K562 (cell line): ENCODE data around the gene PIEZO2. TPM values are rescaled to one million over a fixed set of nuclear protein-coding genes. Genes with fewer than 3 reads are reported as not detected.

Experiments used
- ATAC-seq: fragments of 200-7000 bp; cut with Tn5 transposase; 3 replicates; pipeline ENCODE4 v1.9.1; 2020; ENCODE audit warnings: moderate library complexity
- BruUV-seq: library from RNA; stranded (reverse); fragments of 400-500 nt; replicated peaks from 2 replicates; lab custom pipeline; 2021; lab: Mats Ljungman, UMichigan
- CTCF ChIA-PET: fragments of 300-600 bp; formaldehyde crosslinking; extraction: SDS; loops from one replicate; lab custom pipeline; 2021; ENCODE audit warnings: low intra/inter-chr PET ratio; lab: Yijun Ruan, JAX
- POLR2A ChIA-PET: fragments of 300-600, 350-650 bp; sonication (Branson Sonifier 250); formaldehyde crosslinking; extraction: SDS; loops from one replicate; lab custom pipeline; 2021; ENCODE audit warnings: antibody characterized with exemption, inconsistent platforms; lab: Yijun Ruan, JAX
- DNase-seq, 4 experiments: peaks; one replicate each; pipeline versions ENCODE4 v3.0.0 to v3.0.0-alpha.2; 2011 to 2018; ENCODE audit warnings: low spot score in 3 of 4, mixed read lengths in 3 of 4; ENCODE audit errors: extremely low read depth in 1 of 4
- FAIRE-seq: peaks from 2 replicates; lab custom pipeline; 2011; peaks lifted over from hg19 to GRCh38; lab: Jason Lieb, UNC
- H2AFZ ChIP-seq: 2 replicates; pipeline ENCODE4 v1.6.0; 2011; ENCODE audit warnings: low read depth, low read length, control low read depth, inconsistent platforms
- H3K27ac ChIP-seq: fragments of 200-600 bp; 3 replicates; pipeline ENCODE4 v1.8.0; 2011; ENCODE audit warnings: low read depth, mild to moderate bottlenecking, control low read depth, inconsistent platforms, low read length, moderate library complexity, mixed read lengths; ENCODE audit errors: extremely low read depth
- H3K27me3 ChIP-seq, 2 experiments: fragments of 300-600 bp in 1 of 2; 2 replicates in 1 of 2; 3 replicates in 1 of 2; pipeline versions ENCODE4 v1.6.0 to v1.8.0; 2011; ENCODE audit warnings: inconsistent platforms in 2 of 2, low read length in 2 of 2, mild to moderate bottlenecking in 1 of 2, mixed read lengths in 1 of 2, moderate library complexity in 1 of 2; ENCODE audit not compliant: control insufficient read depth in 2 of 2, insufficient read depth in 2 of 2
- H3K36me3 ChIP-seq: fragments of 300-600 bp; 3 replicates; pipeline ENCODE4 v1.8.0; 2011; ENCODE audit warnings: mild to moderate bottlenecking, low read length, inconsistent platforms; ENCODE audit not compliant: control insufficient read depth, insufficient read depth
- H3K4me1 ChIP-seq, 2 experiments: fragments of 200-600 bp in 1 of 2; replicated peaks in 1 of 2; 2 replicates in 1 of 2; 3 replicates in 1 of 2; pipeline versions ENCODE4 v1.5.1 to v1.8.0; 2011; ENCODE audit warnings: inconsistent platforms in 2 of 2, low read length in 2 of 2, mild to moderate bottlenecking in 1 of 2, mixed read lengths in 1 of 2, moderate library complexity in 1 of 2; ENCODE audit not compliant: control insufficient read depth in 2 of 2, insufficient read depth in 2 of 2
- H3K4me2 ChIP-seq: 2 replicates; pipeline ENCODE4 v1.6.1; 2011; ENCODE audit warnings: low read length, control low read depth, inconsistent platforms, mixed read lengths; ENCODE audit not compliant: insufficient read depth
- H3K4me3 ChIP-seq: fragments of 200-600 bp; sonication (generic), shearing (Covaris generic); 2 replicates; pipeline ENCODE4 v1.5.1; 2016; ENCODE audit warnings: control low read depth, inconsistent platforms
- H3K79me2 ChIP-seq: fragments of 200-600 bp; 3 replicates; pipeline ENCODE4 v1.8.0; 2011; ENCODE audit warnings: low read length, inconsistent platforms; ENCODE audit not compliant: control insufficient read depth, insufficient read depth
- H3K9ac ChIP-seq, 2 experiments: 2 replicates each; pipeline versions ENCODE4 v1.6.0 to v1.6.1; 2011; ENCODE audit warnings: low read depth in 2 of 2, low read length in 2 of 2, control low read depth in 1 of 2, inconsistent platforms in 1 of 2, mild to moderate bottlenecking in 1 of 2, mixed read lengths in 1 of 2; ENCODE audit not compliant: insufficient read depth in 1 of 2
- H3K9me1 ChIP-seq: one replicate; pipeline ENCODE4 v1.6.0; 2011; ENCODE audit warnings: inconsistent platforms, mild to moderate bottlenecking, low read length, moderate library complexity; ENCODE audit not compliant: control insufficient read depth, insufficient read depth
- H3K9me3 ChIP-seq: replicated peaks from 2 replicates; pipeline ENCODE4 v1.5.1; 2011; ENCODE audit warnings: low read depth, low read length, inconsistent platforms; ENCODE audit not compliant: control insufficient read depth, insufficient read depth
- H4K20me1 ChIP-seq: replicated peaks from 2 replicates; pipeline ENCODE4 v1.6.1; 2011; ENCODE audit warnings: low read length, inconsistent platforms, mixed read lengths; ENCODE audit not compliant: control insufficient read depth, insufficient read depth
- ARNT ChIP-seq, 2 experiments: fragments of 450-650 bp; IDR thresholded peaks; 2 replicates each; pipeline ENCODE4 v1.6.1; 2016; ENCODE audit warnings: mild to moderate bottlenecking in 1 of 2
- CREM ChIP-seq: IDR thresholded peaks from 2 replicates; pipeline ENCODE4 v1.6.1; 2014; ENCODE audit warnings: antibody characterized with exemption, low read depth
- GTF2E2 ChIP-seq: fragments of 200-800 bp; sonication (Bioruptor generic); IDR thresholded peaks from 2 replicates; pipeline ENCODE4 v1.6.1; 2016; ENCODE audit warnings: missing genetic modification characterization, missing compliant biosample characterization
- POLR2A ChIP-seq: fragments of 450-650 bp; conservative IDR thresholded peaks from 2 replicates; pipeline ENCODE4 v1.6.1; 2016
- SRSF9 ChIP-seq: fragments of 200-400 bp; formaldehyde crosslinking; IDR thresholded peaks from 2 replicates; pipeline ENCODE4 v1.6.1; 2017; ENCODE audit warnings: low read depth, low read length, borderline replicate concordance
- YY1 ChIP-seq, 3 experiments: IDR thresholded peaks; 2 replicates each; pipeline ENCODE4 v1.6.1; 2011; ENCODE audit warnings: low read length in 2 of 3, mild to moderate bottlenecking in 2 of 3, moderate library complexity in 2 of 3, borderline replicate concordance in 1 of 3, control low read depth in 1 of 3, low read depth in 1 of 3; ENCODE audit not compliant: insufficient read depth in 3 of 3, insufficient replicate concordance in 2 of 3, control insufficient read depth in 1 of 3, insufficient read length in 1 of 3; ENCODE audit errors: extremely low read depth in 1 of 3
- WGBS: fragments of 100-300 bp; shearing (Covaris generic); methylation state at CpG from one replicate; pipeline ENCODE4 v1.1.6; 2016; ENCODE audit warnings: low coverage, mixed read lengths; ENCODE audit not compliant: insufficient coverage; ENCODE audit errors: missing lambda C conversion rate; 5-methylcytosine and 5-hydroxymethylcytosine counted together
- in situ Hi-C: fragments of 300-500 bp; cut with MboI; formaldehyde crosslinking; loops from 4 replicates; pipeline ENCODE4 v1.15.0; 2018; ENCODE audit warnings: inconsistent platforms, mixed read lengths
- intact Hi-C: fragments of 100-400 bp; cut with micrococcal nuclease; formaldehyde crosslinking; loops from 2 replicates; pipeline ENCODE4 v1.14.2; 2022
- polyA plus RNA-seq, 8 experiments: library from polyadenylated mRNA; depleted of rRNA in 4 of 8; stranded (reverse) in 5 of 8; unstranded in 3 of 8; fragments of >200 nt; fragmentation: Nextera tagmentation in 2 of 8; fragmentation: Illumina TruSeq in 1 of 8; extraction: Ambion mirVana in 2 of 8; extraction: Trizol in 1 of 8; gene quantifications; 2 replicates each; pipeline versions ENCODE4 v1.2.1 to v1.2.3, GENCODE V29; 2011 to 2014; ENCODE audit warnings: inconsistent platforms in 1 of 8, missing spikeins in 1 of 8
- total RNA-seq, 7 experiments: library from RNA; depleted of rRNA in 6 of 7; stranded (reverse); fragments of >200 nt in 6 of 7; fragmentation: Illumina TruSeq in 2 of 7; extraction: Trizol in 2 of 7; gene quantifications; 2 replicates each; pipeline versions ENCODE4 v1.2.1 to v1.2.3, GENCODE V29; 2011 to 2021; ENCODE audit warnings: low replicate concordance in 1 of 7

Gene PIEZO2
- total and polyA plus RNA-seq, 9 of the 15 experiments (the other 6 are each of a cell fraction or from before 2014, with no cell fraction given), result 0.54 to 4.1 (median 2.0) TPM

- no peak for TF ChIP-seq GTF2E2
- TF ChIP-seq CREM, result no peak
Observed at GRCh38 chr18:11096839-11097750, 52.3 kb downstream of the PIEZO2 start (continued).

- H2AFZ ChIP-seq, result no peak overlapping the region
- in situ Hi-C loops, result no loop called here
Observed at GRCh38 chr18:11096411-11096810, 53.0 kb downstream of the PIEZO2 start.

More at GRCh38 chr18:11096411-11096810, 53.0 kb downstream of the PIEZO2 start:
- no peaks in the 10 kb centered on the region for H3K27me3 ChIP-seq
- no peaks in the 10 kb centered on the region for H4K20me1 ChIP-seq
- H3K9me3 ChIP-seq, result no peaks in the 10 kb centered on the region
- no peak for FAIRE-seq
- ATAC-seq, result no peak
- TF ChIP-seq SRSF9 (no peak), YY1 (IDR thresholded peaks at IDR 0.05; ENCODE audit: borderline replicate concordance in 1 of 3, control insufficient read depth in 1 of 3, extremely low read depth in 1 of 3, insufficient read depth in 3 of 3, insufficient read length in 1 of 3, insufficient replicate concordance in 2 of 3, low read depth in 1 of 3, low read length in 2 of 3) (no peak), ARNT (IDR thresholded peaks at IDR 0.05) (no peak), POLR2A (no peak)
- no peak overlapping the region for H3K9ac ChIP-seq
- H3K4me2 ChIP-seq, result no peak overlapping the region
- DNase-seq, result no peak
- 0% methylated on average over 5 of the region's 5 CpGs for WGBS
- no peak overlapping the region for H3K27ac ChIP-seq
- no TSS peak for BruUV-seq
- no peaks in the 10 kb centered on the region for H3K4me1 ChIP-seq
- ChIA-PET CTCF (no interaction called here), POLR2A (interaction anchor here (1.1 kb wide), 1 partner anchor 9 kb away, joined by 3 read pairs; no protein-coding TSS in a partner anchor)
- no peaks in the 10 kb centered on the region for H3K36me3 ChIP-seq
- no peaks in the 10 kb centered on the region for H3K79me2 ChIP-seq
- H3K4me3 ChIP-seq, result no peak overlapping the region
- no peaks in the 10 kb centered on the region for H3K9me1 ChIP-seq
- intact Hi-C loops, result no loop called here
